Lower lobe of right lung (tissue), 2 donors: Measurements from ENCODE around the gene CUL3. TPM values are rescaled to one million over a fixed set of nuclear protein-coding genes. Genes with fewer than 3 reads are reported as not detected.

Experiments used
- ATAC-seq, 2 donors: fragments of 200-7000 bp; cut with Tn5 transposase; one replicate each; pipeline ENCODE4 v1.9.1; 2020 to 2022; ENCODE audit warnings: mild to moderate bottlenecking in 2 of 2, moderate library complexity in 2 of 2
- DNase-seq: peaks from one replicate; pipeline ENCODE4 v3.0.0-alpha.2; 2020
- H3K27ac ChIP-seq: fragments of 200-600 bp; one replicate; pipeline ENCODE4 v1.8.0; 2022
- H3K27me3 ChIP-seq: fragments of 200-600 bp; one replicate; pipeline ENCODE4 v1.8.0; 2022; ENCODE audit warnings: low read depth
- H3K36me3 ChIP-seq: fragments of 200-600 bp; one replicate; pipeline ENCODE4 v1.8.0; 2022; ENCODE audit warnings: mild to moderate bottlenecking
- H3K4me1 ChIP-seq: fragments of 200-600 bp; one replicate; pipeline ENCODE4 v1.8.0; 2022
- H3K4me3 ChIP-seq: fragments of 200-600 bp; one replicate; pipeline ENCODE4 v1.8.0; 2022; ENCODE audit warnings: mild to moderate bottlenecking
- H3K9me3 ChIP-seq: fragments of 200-600 bp; one replicate; pipeline ENCODE4 v1.8.0; 2022
- intact Hi-C: fragments of 100-400 bp; cut with DNase I; formaldehyde crosslinking; loops from one replicate; pipeline ENCODE4 v1.11.0; 2022
- total RNA-seq: library from RNA; stranded (reverse); fragmentation: NEBNext Ultra II Directional; extraction: Animal tissue kit (Norgen Biotek cat#: 25700); gene quantifications from one replicate; pipeline ENCODE4 v1.2.1, GENCODE V29; 2021
- TF ChIP-seq, protein P1 (sequence below): fragments of 200-600 bp; IDR thresholded peaks from one replicate; pipeline ENCODE4 v1.8.0; 2022; ENCODE audit warnings: antibody characterized with exemption, mild to moderate bottlenecking
- donor health status: DM: no; HTN: yes; CAD: no; lungs with severe emphysema.

Gene CUL3
- total RNA-seq, 1 donor from 2014 or later: 79.2 TPM

DNA sequence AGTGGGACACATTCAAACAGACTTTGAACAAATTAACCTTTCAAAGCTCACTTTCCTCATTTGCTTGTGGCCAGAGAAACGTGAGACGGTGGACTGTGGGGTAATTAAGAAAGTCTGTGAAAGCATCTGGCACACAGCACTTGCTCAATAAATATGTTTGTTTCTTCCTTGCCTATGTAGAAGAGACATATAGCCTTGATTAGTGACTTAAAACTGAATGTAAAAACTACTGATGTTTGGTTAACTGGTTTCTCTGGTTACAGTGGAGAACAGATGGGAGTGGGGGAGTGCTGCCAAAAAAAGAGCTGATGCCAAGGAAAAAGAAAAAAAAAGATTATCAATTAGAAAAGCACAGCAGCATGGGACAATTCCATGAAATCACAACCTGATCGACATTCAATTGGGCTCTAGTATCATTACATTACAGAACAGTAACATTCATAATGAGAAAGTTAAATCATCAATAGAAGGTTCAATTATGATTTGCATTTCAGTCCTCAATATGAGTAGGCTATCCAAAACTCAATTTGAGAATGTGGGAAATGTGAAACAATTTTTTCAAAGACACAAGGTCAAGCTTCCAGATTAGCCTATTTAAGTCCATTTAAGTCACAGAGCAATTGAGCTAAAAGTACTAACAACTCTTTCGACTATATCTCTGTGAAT is 14.7 kb downstream of the CUL3 start:
- Histone ChIP-seq H3K27ac (no peak overlapping the region), H3K9me3 (no peaks in the 10 kb centered on the region), H3K27me3 (no peaks in the 10 kb centered on the region), H3K4me3 (no peak overlapping the region), H3K4me1 (peaks cover 78% of the 10 kb centered on the region), H3K36me3 (no peaks in the 10 kb centered on the region)
- ATAC-seq (no peak), DNase-seq (no peak)
- TF ChIP-seq, protein P1, sequence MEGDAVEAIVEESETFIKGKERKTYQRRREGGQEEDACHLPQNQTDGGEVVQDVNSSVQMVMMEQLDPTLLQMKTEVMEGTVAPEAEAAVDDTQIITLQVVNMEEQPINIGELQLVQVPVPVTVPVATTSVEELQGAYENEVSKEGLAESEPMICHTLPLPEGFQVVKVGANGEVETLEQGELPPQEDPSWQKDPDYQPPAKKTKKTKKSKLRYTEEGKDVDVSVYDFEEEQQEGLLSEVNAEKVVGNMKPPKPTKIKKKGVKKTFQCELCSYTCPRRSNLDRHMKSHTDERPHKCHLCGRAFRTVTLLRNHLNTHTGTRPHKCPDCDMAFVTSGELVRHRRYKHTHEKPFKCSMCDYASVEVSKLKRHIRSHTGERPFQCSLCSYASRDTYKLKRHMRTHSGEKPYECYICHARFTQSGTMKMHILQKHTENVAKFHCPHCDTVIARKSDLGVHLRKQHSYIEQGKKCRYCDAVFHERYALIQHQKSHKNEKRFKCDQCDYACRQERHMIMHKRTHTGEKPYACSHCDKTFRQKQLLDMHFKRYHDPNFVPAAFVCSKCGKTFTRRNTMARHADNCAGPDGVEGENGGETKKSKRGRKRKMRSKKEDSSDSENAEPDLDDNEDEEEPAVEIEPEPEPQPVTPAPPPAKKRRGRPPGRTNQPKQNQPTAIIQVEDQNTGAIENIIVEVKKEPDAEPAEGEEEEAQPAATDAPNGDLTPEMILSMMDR: no peak
- intact Hi-C loops: no loop called here

DNA sequence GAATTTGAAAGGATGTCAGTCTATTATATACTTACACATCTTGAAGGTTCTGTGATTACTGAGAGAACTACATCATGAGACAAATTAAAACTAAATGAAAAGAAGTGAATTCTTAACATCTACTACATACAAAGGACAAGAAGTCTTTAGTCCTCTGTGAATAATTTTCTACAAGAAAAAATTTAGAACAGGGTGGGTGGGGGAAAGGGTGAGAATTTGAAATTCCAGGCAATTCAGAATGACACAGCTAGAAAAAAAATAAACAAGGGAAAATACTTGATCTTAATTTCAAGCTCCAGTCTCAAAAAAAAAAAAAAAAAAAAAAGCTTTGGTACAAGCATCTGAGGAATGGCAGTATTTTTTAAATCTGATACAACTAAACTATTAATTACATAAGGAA is 15.5 kb downstream of the CUL3 start:
- no peak for ATAC-seq
- TF ChIP-seq, protein P1: no peak
- Histone ChIP-seq H3K27me3 (no peaks in the 10 kb centered on the region), H3K27ac (no peak overlapping the region), H3K36me3 (no peaks in the 10 kb centered on the region), H3K9me3 (no peaks in the 10 kb centered on the region), H3K4me1 (peaks cover 75% of the 10 kb centered on the region), H3K4me3 (no peak overlapping the region)
- intact Hi-C loops: no loop called here
- DNase-seq: no peak

DNA sequence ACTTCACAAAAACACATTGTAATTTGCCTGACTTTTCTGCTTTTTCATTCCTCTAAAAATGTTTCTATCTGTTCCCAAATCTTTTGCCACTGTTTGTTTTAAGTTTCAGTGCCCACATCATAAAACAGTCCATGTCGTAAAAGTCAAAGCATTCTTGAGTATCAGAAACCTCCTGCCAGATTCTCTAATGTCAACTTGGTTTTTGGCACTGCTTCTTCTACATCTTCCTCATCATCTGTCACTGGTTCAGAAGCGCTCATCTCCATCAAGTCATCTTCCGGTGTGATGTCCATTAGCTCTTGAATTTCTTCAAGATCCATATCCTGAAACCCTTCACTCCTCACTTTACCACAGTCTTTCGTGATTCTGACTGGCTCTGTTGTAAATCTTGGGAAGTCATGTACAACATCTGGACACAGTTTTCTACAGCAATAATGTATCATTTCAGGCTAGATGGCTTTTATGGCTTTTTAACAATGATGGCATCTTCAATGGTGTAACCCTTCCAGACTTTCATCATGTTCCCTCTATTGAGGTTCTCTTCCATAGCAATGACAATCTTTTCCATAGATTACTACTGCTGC is 19.6 kb downstream of the CUL3 start:
- TF ChIP-seq, protein P1: no peak
- no peak for ATAC-seq
- Histone ChIP-seq H3K27me3 (no peaks in the 10 kb centered on the region), H3K4me3 (no peak overlapping the region), H3K4me1 (peaks cover 64% of the 10 kb centered on the region), H3K27ac (no peak overlapping the region), H3K36me3 (no peaks in the 10 kb centered on the region), H3K9me3 (no peaks in the 10 kb centered on the region)
- intact Hi-C loops: no loop called here
- DNase-seq: no peak

DNA sequence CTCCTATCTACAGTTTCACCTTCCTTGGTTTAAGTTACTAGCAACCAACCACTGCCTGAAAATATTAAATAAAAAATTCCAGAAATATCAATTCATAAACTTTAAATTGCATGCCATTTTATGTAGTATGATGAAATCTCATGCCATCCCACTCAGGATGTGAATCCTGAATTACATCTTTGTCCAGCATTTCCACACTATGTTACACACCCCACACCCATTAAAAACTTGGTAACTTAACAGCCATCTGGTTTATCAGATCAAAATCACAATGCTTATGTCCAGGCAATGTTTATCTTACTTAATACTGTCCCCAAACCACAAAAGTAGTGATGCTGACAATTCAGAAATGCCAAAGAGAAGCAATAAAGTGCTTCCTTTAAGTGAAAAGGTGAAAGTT is 21.6 kb downstream of the CUL3 start:
- DNase-seq (no peak), ATAC-seq (no peak)
- peaks cover 45% of the 10 kb centered on the region for H3K4me1 ChIP-seq

DNA sequence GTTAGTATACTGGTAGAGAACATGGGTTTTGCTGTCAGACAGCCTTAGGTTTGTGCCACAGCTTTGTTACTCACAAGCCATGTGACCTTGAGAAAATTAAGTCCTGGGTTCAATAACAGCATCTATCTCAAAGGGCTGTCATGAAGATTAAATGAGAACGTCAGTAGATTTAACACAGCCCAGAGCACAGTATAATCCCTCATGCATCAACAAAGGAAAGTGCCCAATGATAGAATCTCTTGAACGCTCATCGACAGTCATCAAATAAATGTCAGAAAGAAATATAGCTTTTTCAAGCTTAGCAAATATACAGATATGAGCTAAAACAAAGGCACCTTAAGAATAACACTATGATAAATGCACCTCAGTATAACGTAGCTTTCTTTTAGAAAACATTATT is 22.3 kb downstream of the CUL3 start:
- no peak overlapping the region for H3K4me3 ChIP-seq
- H3K36me3 ChIP-seq: no peaks in the 10 kb centered on the region
- no peaks in the 10 kb centered on the region for H3K9me3 ChIP-seq
- H3K27ac ChIP-seq: no peak overlapping the region
- peaks cover 38% of the 10 kb centered on the region for H3K4me1 ChIP-seq
- TF ChIP-seq, protein P1: no peak
- DNase-seq: no peak
- intact Hi-C loops: no loop called here
- ATAC-seq: no peak
- H3K27me3 ChIP-seq: no peaks in the 10 kb centered on the region

More for the DNA sequence above, 21.6 kb downstream of the CUL3 start:
- Histone ChIP-seq H3K4me3 (no peak overlapping the region), H3K27me3 (no peaks in the 10 kb centered on the region), H3K36me3 (no peaks in the 10 kb centered on the region), H3K9me3 (no peaks in the 10 kb centered on the region), H3K27ac (no peak overlapping the region)
- intact Hi-C loops: no loop called here
- TF ChIP-seq, protein P1: no peak
